Activated CD4-positive, alpha-beta memory T cell treated with anti-CD3 and anti-CD28 coated beads for 36 hours (primary cell): Measurements from ENCODE around the gene PRKAG1. TPM values are rescaled to one million over a fixed set of nuclear protein-coding genes. Genes with fewer than 3 reads are reported as not detected.
A peak's percentile ranks its signal among the peaks of the same experiment; 100 is the strongest.

Experiments used
- CTCF ChIA-PET: fragments of 350-600 bp; sonication (Branson Sonifier 250); formaldehyde crosslinking; loops from one replicate; lab custom pipeline; 2021; ENCODE audit warnings: antibody characterized with exemption, inconsistent platforms; lab: Charles Lee
- POLR2A ChIA-PET: fragments of 350-600 bp; sonication (Branson Sonifier 250); formaldehyde crosslinking; loops from one replicate; lab custom pipeline; 2021; ENCODE audit warnings: antibody characterized with exemption; lab: Charles Lee
- DNase-seq: peaks from one replicate; pipeline ENCODE4 v3.0.0-alpha.2; 2020
- H3K27ac Mint-ChIP-seq: one replicate; pipeline ENCODE4 v1.8.0; 2021; ENCODE audit warnings: mixed read lengths
- H3K27me3 Mint-ChIP-seq: one replicate; pipeline ENCODE4 v1.8.0; 2021; ENCODE audit warnings: mixed read lengths
- H3K36me3 Mint-ChIP-seq: one replicate; pipeline ENCODE4 v1.8.0; 2021; ENCODE audit warnings: mixed read lengths
- H3K4me1 Mint-ChIP-seq: one replicate; pipeline ENCODE4 v1.8.0; 2021; ENCODE audit warnings: low read depth, mixed read lengths
- H3K4me3 Mint-ChIP-seq: one replicate; pipeline ENCODE4 v1.8.0; 2021; ENCODE audit warnings: mild to moderate bottlenecking, mixed read lengths
- H3K9me3 Mint-ChIP-seq: one replicate; pipeline ENCODE4 v1.8.0; 2021; ENCODE audit warnings: mixed read lengths
- intact Hi-C: fragments of 100-400 bp; cut with micrococcal nuclease; formaldehyde crosslinking; loops from one replicate; pipeline ENCODE4 v1.15.1; 2023
- total RNA-seq, 2 experiments: library from RNA; stranded (reverse); gene quantifications; one replicate each; pipeline ENCODE4 v1.2.3, GENCODE V29; 2021

Gene PRKAG1
- total RNA-seq, 2 experiments from 2014 or later, result 52.0 to 55.8 TPM

DNA sequence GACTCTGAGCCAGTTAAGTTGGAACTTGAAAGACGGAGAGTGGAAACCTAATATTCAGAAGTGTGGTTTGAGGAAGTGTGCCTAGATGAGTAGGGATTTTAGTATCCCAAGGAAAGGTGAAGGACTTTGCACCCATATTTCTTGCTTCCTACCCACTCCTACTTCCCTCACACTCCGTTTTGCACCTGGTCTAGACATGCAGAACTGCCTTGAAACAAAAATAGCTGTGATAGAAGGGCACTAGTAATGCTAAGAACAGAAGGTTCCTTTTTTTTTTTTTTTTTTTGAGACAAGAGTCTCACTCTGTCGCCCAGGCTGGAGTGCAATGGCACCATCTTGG lies 60.6 kb downstream of the PRKAG1 start:
- Mint-ChIP-seq H3K36me3 (peaks cover 6% of the 10 kb centered on the region), H3K4me3 (peak overlapping the region; percentile 86), H3K27me3 (no peaks in the 10 kb centered on the region), H3K4me1 (peaks cover 26% of the 10 kb centered on the region), H3K27ac (no peak overlapping the region), H3K9me3 (no peaks in the 10 kb centered on the region)
- intact Hi-C loops, result no loop called here
- DNase-seq, result no peak
- POLR2A ChIA-PET, result interaction anchor here (0.6 to 1.7 kb wide), 10 partner anchors 8 to 175 kb away, joined by 3 to 8 read pairs (median 3); partner anchors contain the start of genes FKBP11 and RND1
- CTCF ChIA-PET, result interaction anchor here (0.6 to 2.9 kb wide), 13 partner anchors 10 to 138 kb away, joined by 3 to 31 read pairs (median 7); partner anchors contain the start of genes DDX23 and WNT1

DNA sequence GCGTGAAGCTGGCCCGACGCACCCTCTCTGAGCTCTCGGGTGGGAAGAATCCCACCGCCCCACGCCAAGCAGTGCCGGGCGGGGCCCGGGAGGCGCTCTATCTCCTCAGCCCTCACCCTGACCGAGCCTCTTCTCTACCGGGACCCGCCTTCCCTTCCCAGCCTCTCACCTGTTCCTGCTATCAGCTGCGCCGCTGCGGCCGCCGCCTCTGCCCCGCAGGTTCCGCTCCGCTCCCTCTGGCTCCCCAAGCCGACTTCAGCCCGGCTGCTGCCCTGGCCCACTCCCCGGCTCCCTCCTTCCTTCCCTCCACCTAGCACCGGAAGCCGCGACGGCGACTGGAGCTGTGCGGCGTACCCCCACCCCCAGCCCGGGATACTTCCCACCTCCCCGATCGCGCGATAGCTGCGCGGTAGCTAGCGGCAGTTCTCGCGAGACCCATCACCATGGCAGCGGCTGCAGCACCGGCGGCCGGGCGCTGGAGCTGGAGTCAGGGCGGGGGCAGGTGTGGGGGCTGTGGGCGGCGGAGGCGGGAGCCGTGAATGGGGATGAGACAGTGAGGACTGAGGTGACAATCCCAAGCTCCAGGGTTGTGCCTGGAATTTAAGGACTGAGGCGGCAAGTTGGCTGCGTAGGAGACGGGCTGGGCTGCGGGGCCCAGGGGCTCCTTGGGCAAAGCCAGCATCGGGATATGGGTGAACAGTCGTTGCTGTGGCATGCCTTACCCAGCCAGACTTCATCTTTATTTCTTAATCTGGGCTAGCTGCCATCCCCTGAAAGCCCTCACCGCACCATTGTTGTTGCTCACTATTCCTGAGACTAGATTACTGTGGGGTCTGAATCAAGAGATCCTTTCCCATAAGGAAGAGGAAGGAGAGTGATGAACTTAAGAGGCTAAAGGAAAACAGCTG lies 61.2 kb downstream of the PRKAG1 start, which contains the start of gene ARF3:
ARF3 (minus strand) TSS at position 347 of the 908 bp plus-strand sequence. CDS start 16,392 bp downstream, outside the sequence.
- ChIA-PET POLR2A (interaction anchor here (0.6 to 1.7 kb wide), 12 partner anchors 9 to 175 kb away, joined by 3 to 8 read pairs (median 3); partner anchors contain the start of genes FKBP11 and RND1), CTCF (interaction anchor here (0.6 to 2.9 kb wide), 19 partner anchors 11 to 142 kb away, joined by 3 to 31 read pairs (median 5); partner anchors contain the start of genes DDX23, FKBP11 and WNT1)
- Mint-ChIP-seq H3K4me3 (peak within 1 kb of the TSS; percentile 86), H3K36me3 (peaks cover 6% of the 10 kb centered on the region), H3K9me3 (no peaks in the 10 kb centered on the region), H3K4me1 (peaks cover 28% of the 10 kb centered on the region), H3K27me3 (no peaks in the 10 kb centered on the region), H3K27ac (peak within 1 kb of the TSS; percentile 83)
- intact Hi-C loops, result loop anchor here (1.0 kb wide), 3 partner anchors 14 to 61 kb away; partner anchors contain the start of genes PRKAG1 and WNT10B
- peak; percentile 95 for DNase-seq

DNA sequence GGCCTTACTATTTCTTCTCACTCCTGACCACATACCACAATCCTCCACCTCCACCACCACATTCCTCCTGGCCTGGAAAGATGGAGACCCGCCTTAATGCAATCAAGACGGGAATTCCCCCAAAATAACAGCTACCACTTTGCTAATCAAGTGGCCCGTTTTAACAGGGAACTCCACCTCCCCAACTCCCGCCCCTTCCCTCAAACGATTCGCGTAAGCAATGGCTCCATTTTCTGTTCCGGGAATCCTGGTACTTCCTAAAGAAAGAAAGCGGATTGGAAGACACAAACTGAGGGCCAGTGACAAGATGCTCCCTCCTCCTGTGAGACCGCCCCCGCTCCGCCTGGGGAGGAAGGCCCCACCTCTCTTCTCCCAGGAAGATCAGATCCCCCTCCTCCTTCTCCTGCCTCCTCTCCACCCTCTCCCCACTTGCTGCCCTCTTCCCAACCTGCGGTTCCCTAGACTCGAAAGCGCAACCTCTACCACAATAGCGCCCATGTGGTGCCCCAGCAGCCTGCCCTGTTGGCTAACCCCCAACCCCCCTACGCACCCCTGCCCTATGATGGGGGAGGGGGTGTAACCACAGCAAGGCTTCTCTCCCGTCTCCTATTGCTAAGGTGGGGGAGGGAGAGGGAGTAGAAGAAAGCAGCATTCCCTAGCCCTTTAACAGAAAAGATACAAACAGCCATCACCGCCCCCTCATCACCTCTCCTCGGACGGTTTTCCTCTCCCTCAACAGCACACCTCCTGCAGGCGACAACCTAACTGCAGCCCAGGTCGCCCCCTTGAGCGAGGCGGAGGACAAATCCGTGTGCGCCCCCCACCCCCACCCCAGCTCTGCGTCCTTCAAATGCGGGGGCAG lies 62.1 kb downstream of the PRKAG1 start:
- peak overlapping the region; percentile 75 for H3K27ac Mint-ChIP-seq

GRCh38 chr12:48954841-48955501 lies 63.6 kb downstream of the PRKAG1 start:
- DNase-seq, result no peak
- Mint-ChIP-seq H3K4me1 (peaks cover 29% of the 10 kb centered on the region), H3K36me3 (peaks cover 8% of the 10 kb centered on the region), H3K27ac (no peak overlapping the region), H3K4me3 (no peak overlapping the region), H3K27me3 (no peaks in the 10 kb centered on the region), H3K9me3 (no peaks in the 10 kb centered on the region)
- intact Hi-C loops, result no loop called here
- POLR2A ChIA-PET, result no interaction called here
- CTCF ChIA-PET, result interaction anchor here (0.6 to 1.8 kb wide), 5 partner anchors 23 to 137 kb away, joined by 3 to 5 read pairs (median 4); partner anchors contain the start of gene WNT1

More for the DNA sequence above, 62.1 kb downstream of the PRKAG1 start:
- Mint-ChIP-seq H3K4me3 (peak overlapping the region; percentile 86), H3K9me3 (no peaks in the 10 kb centered on the region), H3K36me3 (peaks cover 6% of the 10 kb centered on the region), H3K4me1 (peaks cover 29% of the 10 kb centered on the region), H3K27me3 (no peaks in the 10 kb centered on the region)
- peak; percentile 59 for DNase-seq
- CTCF ChIA-PET, result interaction anchor here (0.8 to 2.9 kb wide), 15 partner anchors 12 to 136 kb away, joined by 3 to 31 read pairs (median 5); partner anchors contain the start of gene WNT1
- POLR2A ChIA-PET, result interaction anchor here (1.0 to 1.7 kb wide), 5 partner anchors 9 to 91 kb away, joined by 3 to 8 read pairs (median 5); partner anchors contain the start of genes FKBP11 and RND1
- intact Hi-C loops, result loop anchor here (1.0 kb wide), 3 partner anchors 15 to 62 kb away; partner anchors contain the start of genes PRKAG1 and WNT10B

- Mint-ChIP-seq H3K27me3 (no peaks in the 10 kb centered on the region), H3K36me3 (peaks cover 8% of the 10 kb centered on the region), H3K4me1 (peaks cover 29% of the 10 kb centered on the region), H3K27ac (no peak overlapping the region), H3K4me3 (no peak overlapping the region), H3K9me3 (no peaks in the 10 kb centered on the region)
- DNase-seq, result no peak
- intact Hi-C loops, result no loop called here
- CTCF ChIA-PET, result interaction anchor here (0.6 to 2.4 kb wide), 3 partner anchors 19 to 135 kb away, joined by 3 to 15 read pairs (median 4); no protein-coding TSS in a partner anchor
- POLR2A ChIA-PET, result no interaction called here
These were observed 64.5 kb downstream of the PRKAG1 start for GRCh38 chr12:48954061-48954460.

DNA sequence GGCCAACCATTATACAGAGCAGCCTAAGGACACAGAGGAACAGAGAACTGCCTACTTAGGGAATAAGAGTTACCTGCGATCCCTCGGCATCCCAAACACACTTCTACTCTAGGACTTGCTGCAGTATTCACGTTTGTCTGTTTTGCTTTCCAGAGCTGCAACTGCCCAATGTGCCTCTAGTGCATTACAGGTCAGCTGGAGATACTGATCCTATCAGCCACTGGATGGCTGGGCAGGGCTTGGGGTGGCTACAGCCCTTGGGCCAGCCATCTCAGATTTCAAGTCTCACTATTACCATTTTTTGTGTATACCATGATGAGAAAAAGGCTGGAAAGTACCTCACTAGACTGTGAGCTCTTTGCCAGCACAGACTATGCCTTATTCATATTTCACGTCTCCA lies 65.9 kb downstream of the PRKAG1 start:
- no peak overlapping the region for H3K27ac Mint-ChIP-seq
- ChIA-PET POLR2A (interaction anchor here (0.8 to 1.1 kb wide), 2 partner anchors 17 to 36 kb away, joined by 3 read pairs; no protein-coding TSS in a partner anchor), CTCF (interaction anchor here (0.5 to 2.8 kb wide), 7 partner anchors 12 to 100 kb away, joined by 3 to 15 read pairs (median 5); partner anchors contain the start of genes DDX23 and FKBP11)
- peaks cover 30% of the 10 kb centered on the region for H3K4me1 Mint-ChIP-seq
- no peaks in the 10 kb centered on the region for H3K9me3 Mint-ChIP-seq
- H3K27me3 Mint-ChIP-seq, result no peaks in the 10 kb centered on the region
- no peak overlapping the region for H3K4me3 Mint-ChIP-seq
- peaks cover 8% of the 10 kb centered on the region for H3K36me3 Mint-ChIP-seq
- DNase-seq, result no peak
- intact Hi-C loops, result no loop called here

Other genes starting within 250 kb of the PRKAG1 start
- gene ADCY6, start 229.7 kb downstream of the PRKAG1 start, total RNA-seq, result under 1 TPM; 0.15 to 0.21 TPM
- 10 to 100 TPM; 18.3 to 19.0 TPM for gene CACNB3, start 200.3 kb downstream of the PRKAG1 start, total RNA-seq
- gene DDX23, start 166.6 kb downstream of the PRKAG1 start, total RNA-seq, result 100 to 1,000 TPM; 119 to 121 TPM
- gene RND1, start 152.9 kb downstream of the PRKAG1 start, total RNA-seq, result 1 to 10 TPM; 2.4 to 3.5 TPM
- 10 to 100 TPM; 82.0 to 89.0 TPM for gene FKBP11, start 93.3 kb downstream of the PRKAG1 start, total RNA-seq
- 100 to 1,000 TPM; 110 to 121 TPM for gene ARF3, start 61.3 kb downstream of the PRKAG1 start, total RNA-seq
- under 1 TPM; 0.10 to 0.21 TPM for gene WNT10B, start 47.0 kb downstream of the PRKAG1 start, total RNA-seq
- gene WNT1, start 40.5 kb downstream of the PRKAG1 start, total RNA-seq, result not detected
- under 1 TPM; 0.22 to 0.26 TPM for gene DDN, start 19.4 kb downstream of the PRKAG1 start, total RNA-seq
- gene KMT2D, start 42.0 kb upstream of the PRKAG1 start, total RNA-seq, result 10 to 100 TPM; 47.9 to 49.0 TPM
- 10 to 100 TPM; 15.6 to 16.1 TPM for gene RHEBL1, start 51.2 kb upstream of the PRKAG1 start, total RNA-seq
- gene DHH, start 76.0 kb upstream of the PRKAG1 start, total RNA-seq, result not detected
- gene LMBR1L, start 92.1 kb upstream of the PRKAG1 start, total RNA-seq, result 10 to 100 TPM; 55.0 to 59.1 TPM
- 1,000 to 10,000 TPM; 2,573 to 2,575 TPM for gene TUBA1B, start 112.6 kb upstream of the PRKAG1 start, total RNA-seq
- 10 to 100 TPM; 86.4 to 88.7 TPM for gene TUBA1A, start 170.3 kb upstream of the PRKAG1 start, total RNA-seq
- 100 to 1,000 TPM; 353 to 360 TPM for gene TUBA1C, start 246.3 kb upstream of the PRKAG1 start, total RNA-seq